IMR-90 (cell line): ENCODE measurements around the gene RHPN2. TPM values are rescaled to one million over a fixed set of nuclear protein-coding genes. Genes with fewer than 3 reads are reported as not detected.
"Not testable (repeated sequence)": the region's sequence is repeated elsewhere in the genome, so short reads cannot be mapped to it uniquely, and the experiment has no call there.

Experiments
- ATAC-seq: fragments of 200-7000 bp; cut with Tn5 transposase; 2 replicates; pipeline ENCODE4 v1.9.1; 2020; ENCODE audit warnings: low read depth, mild to moderate bottlenecking, moderate library complexity
- BruUV-seq: library from RNA; stranded (reverse); fragments of 400-500 nt; replicated peaks from 2 replicates; lab custom pipeline; 2021; lab: Mats Ljungman, UMichigan
- CTCF ChIA-PET: fragments of 300-600 bp; formaldehyde crosslinking; extraction: SDS; loops from one replicate; lab custom pipeline; 2021; ENCODE audit warnings: antibody characterized with exemption; lab: Yijun Ruan, JAX
- POLR2A ChIA-PET: fragments of 300-600 bp; sonication (Branson Sonifier 250); formaldehyde crosslinking; loops from one replicate; lab custom pipeline; 2022; ENCODE audit warnings: antibody characterized with exemption; ENCODE audit not compliant: unreplicated experiment; lab: Charles Lee
- DNase-seq: peaks from one replicate; pipeline ENCODE4 v3.0.0; 2013
- H2AFZ ChIP-seq: replicated peaks from 2 replicates; pipeline ENCODE3; 2013; ENCODE audit warnings: low read length, mild to moderate bottlenecking; ENCODE audit not compliant: poor library complexity
- H2AK5ac ChIP-seq: 2 replicates; pipeline ENCODE4 v1.6.1; 2013; ENCODE audit warnings: low read depth, low read length, inconsistent platforms
- H2AK9ac ChIP-seq: replicated peaks from 2 replicates; pipeline ENCODE3; 2013; ENCODE audit warnings: mild to moderate bottlenecking, low read depth, low read length, moderate library complexity; ENCODE audit not compliant: poor library complexity
- H2BK120ac ChIP-seq: 2 replicates; pipeline ENCODE4 v1.6.1; 2013; ENCODE audit warnings: low read depth, low read length, inconsistent platforms
- H2BK15ac ChIP-seq: 3 replicates; pipeline ENCODE4 v1.6.1; 2013; ENCODE audit warnings: low read depth, low read length, inconsistent platforms
- H2BK20ac ChIP-seq: 2 replicates; pipeline ENCODE4 v1.6.1; 2013; ENCODE audit warnings: low read depth, mild to moderate bottlenecking, inconsistent platforms, low read length, moderate library complexity
- H2BK5ac ChIP-seq: 2 replicates; pipeline ENCODE4 v1.6.1; 2013; ENCODE audit warnings: mild to moderate bottlenecking, low read depth, low read length, inconsistent platforms; ENCODE audit not compliant: poor library complexity, severe bottlenecking
- H3K14ac ChIP-seq: replicated peaks from 2 replicates; pipeline ENCODE4 v1.6.1; 2013; ENCODE audit warnings: low read depth, low read length, inconsistent platforms
- H3K18ac ChIP-seq: 2 replicates; pipeline ENCODE4 v1.6.1; 2013; ENCODE audit warnings: low read depth, low read length, control low read depth
- H3K23ac ChIP-seq: 2 replicates; pipeline ENCODE4 v1.6.1; 2013; ENCODE audit warnings: low read depth, low read length, inconsistent platforms
- H3K27ac ChIP-seq: 2 replicates; pipeline ENCODE4 v1.5.1; 2013; ENCODE audit warnings: mild to moderate bottlenecking, control low read depth, low read length; ENCODE audit not compliant: insufficient read depth
- H3K27me3 ChIP-seq: 2 replicates; pipeline ENCODE4 v1.6.1; 2013; ENCODE audit warnings: low read length; ENCODE audit not compliant: control insufficient read depth, insufficient read depth
- H3K36me3 ChIP-seq: 2 replicates; pipeline ENCODE4 v1.6.1; 2013; ENCODE audit warnings: low read length, mixed read lengths; ENCODE audit not compliant: control insufficient read depth, insufficient read depth
- H3K4ac ChIP-seq: 2 replicates; pipeline ENCODE4 v1.6.1; 2013; ENCODE audit warnings: low read depth, low read length, inconsistent platforms
- H3K4me1 ChIP-seq: 2 replicates; pipeline ENCODE4 v1.6.1; 2013; ENCODE audit warnings: low read length, mixed read lengths; ENCODE audit not compliant: control insufficient read depth, insufficient read depth
- H3K4me2 ChIP-seq: 2 replicates; pipeline ENCODE4 v1.6.1; 2013; ENCODE audit warnings: low read depth, mild to moderate bottlenecking, control low read depth, low read length, moderate library complexity
- H3K4me3 ChIP-seq: 2 replicates; pipeline ENCODE4 v1.5.1; 2013; ENCODE audit warnings: low read depth, mild to moderate bottlenecking, control low read depth, low read length, moderate library complexity; ENCODE audit not compliant: insufficient read depth
- H3K56ac ChIP-seq: 2 replicates; pipeline ENCODE4 v1.6.1; 2013; ENCODE audit warnings: low read length, inconsistent platforms; ENCODE audit not compliant: insufficient read depth; ENCODE audit errors: extremely low read depth
- H3K79me1 ChIP-seq, 2 experiments: 2 replicates each; pipeline ENCODE4 v1.6.1; 2013; ENCODE audit warnings: low read length in 2 of 2, inconsistent platforms in 1 of 2, low read depth in 1 of 2
- H3K9ac ChIP-seq: 2 replicates; pipeline ENCODE4 v1.6.1; 2013; ENCODE audit warnings: low read depth, low read length, control low read depth
- H3K9me1 ChIP-seq: 2 replicates; pipeline ENCODE4 v1.6.1; 2013; ENCODE audit warnings: low read length, inconsistent platforms; ENCODE audit not compliant: insufficient read depth
- H3K9me3 ChIP-seq: 2 replicates; pipeline ENCODE4 v1.6.1; 2013; ENCODE audit warnings: low read length; ENCODE audit not compliant: control insufficient read depth, insufficient read depth
- H4K20me1 ChIP-seq: 2 replicates; pipeline ENCODE4 v1.6.1; 2013; ENCODE audit warnings: low read length, inconsistent platforms; ENCODE audit not compliant: insufficient read depth
- H4K5ac ChIP-seq: 2 replicates; pipeline ENCODE4 v1.6.1; 2013; ENCODE audit warnings: mild to moderate bottlenecking, low read depth, low read length, control low read depth
- H4K8ac ChIP-seq, 2 experiments: 2 replicates each; pipeline ENCODE4 v1.6.1; 2013; ENCODE audit warnings: low read depth in 2 of 2, low read length in 2 of 2, control low read depth in 1 of 2, inconsistent platforms in 1 of 2
- H4K91ac ChIP-seq: 2 replicates; pipeline ENCODE4 v1.6.1; 2013; ENCODE audit warnings: low read depth, low read length, inconsistent platforms; ENCODE audit not compliant: insufficient read depth
- WGBS, 2 experiments: methylation state at CpG; one replicate each; pipeline versions ENCODE4 v1.1.5 to v1.1.7; 2013; ENCODE audit warnings: missing lambda C conversion rate in 2 of 2; ENCODE audit not compliant: insufficient read length in 1 of 2; ENCODE audit errors: extremely low coverage in 2 of 2; 5-methylcytosine and 5-hydroxymethylcytosine counted together
- dilution Hi-C: fragments of 300-500 bp; cut with HindIII; formaldehyde crosslinking; loops from one replicate; pipeline ENCODE4 v1.14.3; 2018; ENCODE audit warnings: low sequenced_read_pairs; ENCODE audit not compliant: unreplicated experiment
- in situ Hi-C: fragments of 300-500 bp; cut with MboI; formaldehyde crosslinking; loops from 3 replicates; pipeline ENCODE4 v1.14.3; 2019; ENCODE audit warnings: low sequenced_read_pairs, inconsistent platforms, mixed read lengths
- intact Hi-C: fragments of 100-400 bp; cut with micrococcal nuclease; formaldehyde crosslinking; loops from 2 replicates; pipeline ENCODE4 v1.10.0; 2022
- polyA plus RNA-seq, 3 experiments: library from polyadenylated mRNA; depleted of rRNA; stranded (reverse); fragments of >200 nt; gene quantifications; 2 replicates each; pipeline ENCODE4 v1.2.3, GENCODE V29; 2012; ENCODE audit warnings: low replicate concordance in 1 of 3
- total RNA-seq: library from RNA; depleted of rRNA; stranded (reverse); fragments of >200 nt; gene quantifications from 2 replicates; pipeline ENCODE4 v1.2.3, GENCODE V29; 2012

RHPN2 gene
- total and polyA plus RNA-seq, 2 of the 4 experiments (the other 2 are of a cell fraction), result 2.3 to 4.0 TPM

GRCh38 chr19:33003424-33004024, 61.2 kb downstream of the RHPN2 start:
- H3K4me3 ChIP-seq, DNase-seq, H3K9me1 ChIP-seq, H2BK120ac ChIP-seq, H3K56ac ChIP-seq, H3K27ac ChIP-seq, H3K9ac ChIP-seq, H2BK5ac ChIP-seq, H4K8ac ChIP-seq, BruUV-seq, H2AK9ac ChIP-seq, H3K4ac ChIP-seq, H2AFZ ChIP-seq, H4K20me1 ChIP-seq, H2BK20ac ChIP-seq, H3K4me2 ChIP-seq, H3K18ac ChIP-seq, H4K5ac ChIP-seq, H3K36me3 ChIP-seq, H3K23ac ChIP-seq, H3K9me3 ChIP-seq, H3K27me3 ChIP-seq, in situ Hi-C loops, POLR2A ChIA-PET, H3K14ac ChIP-seq, H3K79me1 ChIP-seq, H4K91ac ChIP-seq, H2AK5ac ChIP-seq, H2BK15ac ChIP-seq, intact Hi-C loops, dilution Hi-C loops, H3K4me1 ChIP-seq, ATAC-seq, CTCF ChIA-PET: not testable (repeated sequence)
- WGBS, 2 experiments, result 94% methylated on average over 3 of the region's 6 CpGs; no CpG with 5 or more reads in 1 of the 2 experiments

GRCh38 chr19:33002126-33002865, 62.4 kb downstream of the RHPN2 start:
- H3K4ac ChIP-seq, intact Hi-C loops, H2AK9ac ChIP-seq, H4K8ac ChIP-seq, H4K20me1 ChIP-seq, H2BK5ac ChIP-seq, H2BK120ac ChIP-seq, H2AFZ ChIP-seq, dilution Hi-C loops, in situ Hi-C loops, BruUV-seq, H4K91ac ChIP-seq, H3K79me1 ChIP-seq, H3K18ac ChIP-seq, H2BK20ac ChIP-seq, POLR2A ChIA-PET, H4K5ac ChIP-seq, ATAC-seq, H3K27me3 ChIP-seq, H3K9me1 ChIP-seq, H3K36me3 ChIP-seq, H3K9me3 ChIP-seq, H2BK15ac ChIP-seq, H2AK5ac ChIP-seq, H3K23ac ChIP-seq, H3K27ac ChIP-seq, H3K4me1 ChIP-seq, DNase-seq, H3K14ac ChIP-seq, H3K4me2 ChIP-seq, H3K4me3 ChIP-seq, H3K56ac ChIP-seq, H3K9ac ChIP-seq: not testable (repeated sequence)
- CTCF ChIA-PET, result interaction anchor here (0.6 kb wide), 1 partner anchor 1315 kb away, joined by 3 read pairs; no protein-coding TSS in a partner anchor
- WGBS, 2 experiments, result 100% methylated on average over 1 of the region's 15 CpGs; no CpG with 5 or more reads in 1 of the 2 experiments
